Upper lobe of left lung (tissue), 6 donors: ENCODE data around the gene DLGAP1. TPM values are rescaled to one million over a fixed set of nuclear protein-coding genes. Genes with fewer than 3 reads are reported as not detected.
"Not testable (repeated sequence)": the region's sequence is repeated elsewhere in the genome, so short reads cannot be mapped to it uniquely, and the experiment has no call there.

Source experiments
- ATAC-seq, 2 donors: fragments of 200-7000 bp; cut with Tn5 transposase; one replicate each; pipeline ENCODE4 v1.9.1; 2022; ENCODE audit warnings: mild to moderate bottlenecking in 2 of 2, moderate library complexity in 2 of 2; ENCODE audit not compliant: low FRiP score in 2 of 2
- DNase-seq, 2 donors: peaks; one replicate each; pipeline ENCODE4 v3.0.0-alpha.2; 2019 to 2020
- H3K27ac ChIP-seq, 4 donors: fragments of 200-600 bp; sonication (generic); one replicate each; pipeline ENCODE4 v1.5.1; 2016 to 2019
- H3K27me3 ChIP-seq, 4 donors: fragments of 200-600 bp; sonication (generic); one replicate each; pipeline ENCODE4 v1.5.1; 2017 to 2019
- H3K36me3 ChIP-seq, 4 donors: fragments of 200-600 bp; sonication (generic); one replicate each; pipeline ENCODE4 v1.5.1; 2016 to 2019
- H3K4me1 ChIP-seq, 4 donors: fragments of 200-600 bp; sonication (generic); one replicate each; pipeline ENCODE4 v1.5.1; 2018 to 2019
- H3K4me3 ChIP-seq, 4 donors: fragments of 200-600 bp; sonication (generic); one replicate each; pipeline ENCODE4 v1.5.1; 2017 to 2019; ENCODE audit warnings: mild to moderate bottlenecking in 2 of 4, moderate library complexity in 1 of 4
- H3K9me3 ChIP-seq, 4 donors: fragments of 200-600 bp; sonication (generic); one replicate each; pipeline ENCODE4 v1.5.1; 2018 to 2019
- CTCF ChIP-seq, 6 experiments: fragments of 450-650 bp in 4 of 6; fragments of 200-600 bp in 2 of 6; sonication (generic) in 2 of 6; IDR thresholded peaks; one replicate each; pipeline ENCODE4 v1.5.1; 2016 to 2019; ENCODE audit warnings: antibody characterized with exemption in 6 of 6
- EP300 ChIP-seq, 4 donors: sonication (generic); formaldehyde crosslinking; IDR thresholded peaks; one replicate each; pipeline ENCODE4 v1.5.1; 2017; ENCODE audit warnings: antibody characterized with exemption in 4 of 4, control low read depth in 2 of 4
- POLR2A ChIP-seq, 4 donors: fragments of 450-650 bp; IDR thresholded peaks; one replicate each; pipeline ENCODE4 v1.5.1; 2016 to 2017; ENCODE audit warnings: antibody characterized with exemption in 4 of 4, mild to moderate bottlenecking in 2 of 4
- POLR2AphosphoS5 ChIP-seq, 2 donors: sonication (generic); formaldehyde crosslinking; IDR thresholded peaks; one replicate each; pipeline ENCODE4 v1.5.1; 2017; ENCODE audit warnings: antibody characterized with exemption in 2 of 2
- WGBS, 2 donors: methylation state at CpG; one replicate each; pipeline ENCODE4 v1.1.5; 2017 to 2018; 5-methylcytosine and 5-hydroxymethylcytosine counted together
- total RNA-seq, 6 donors: library from RNA; depleted of rRNA in 4 of 6; stranded (reverse); fragments of >200 nt in 4 of 6; gene quantifications; one replicate each; pipeline versions ENCODE4 v1.1.0 to v1.2.1, GENCODE V29; 2016 to 2021
- donor health status: DM: no; HTN: no; CAD: no; lungs with moderate emphysema.
- donor health status: DM: no; HTN: yes; CAD: no; lungs with severe emphysema.

DLGAP1 gene
- total RNA-seq, 6 donors from 2014 or later = 2.1 to 4.6 (median 3.6) TPM

- Histone ChIP-seq H3K27me3 (no peaks in the 10 kb centered on the region), H3K9me3 (no peaks in the 10 kb centered on the region), H3K27ac (peak overlapping the region in 2 of 4 donors; percentile 92 to 97), H3K4me1 (peaks cover 25 to 37% (median 27%) of the 10 kb centered on the region in 4 donors), H3K36me3 (no peaks in the 10 kb centered on the region), H3K4me3 (no peak overlapping the region)
- 87 to 92% methylated on average over 8 of the region's 8 CpGs for WGBS, 2 donors
- DNase-seq (no peak), ATAC-seq (no peak)
- TF ChIP-seq POLR2AphosphoS5 (IDR thresholded peaks at IDR 0.05) = no peak
- no peak for TF ChIP-seq CTCF (IDR thresholded peaks at IDR 0.05)
Measured at GRCh38 chr18:3607309-3608098, 847.6 kb downstream of the DLGAP1 start.

DNA sequence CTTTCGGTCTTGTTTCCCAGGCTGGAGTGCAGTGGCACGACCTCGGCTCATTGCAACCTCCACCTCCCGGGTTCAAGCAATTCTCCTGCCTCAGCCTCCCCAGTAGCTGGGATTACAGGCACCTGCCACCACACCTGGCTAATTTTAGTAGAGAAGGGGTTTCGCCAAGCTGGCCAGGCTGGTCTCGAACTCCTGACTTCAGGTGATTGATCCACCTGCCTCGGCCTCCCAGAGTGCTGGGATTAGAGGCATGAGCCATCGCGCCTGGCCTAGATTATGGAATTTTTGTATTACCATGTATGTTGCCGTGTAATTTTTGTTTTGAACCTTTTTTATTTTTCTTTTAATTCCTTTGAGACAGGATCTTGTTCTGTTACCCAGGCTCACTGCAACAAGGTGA is 848.2 kb downstream of the DLGAP1 start:
- H3K27ac ChIP-seq = peak overlapping the region in 3 of 4 donors; percentile 92 to 97 (median 92)
- peaks cover 25 to 37% (median 30%) of the 10 kb centered on the region in 4 donors for H3K4me1 ChIP-seq
- H3K4me3 ChIP-seq, H3K36me3 ChIP-seq, H3K27me3 ChIP-seq, ATAC-seq, DNase-seq, H3K9me3 ChIP-seq: not testable (repeated sequence)
- WGBS, 2 donors = 88 to 89% methylated on average over 10 of the region's 10 CpGs

DNA sequence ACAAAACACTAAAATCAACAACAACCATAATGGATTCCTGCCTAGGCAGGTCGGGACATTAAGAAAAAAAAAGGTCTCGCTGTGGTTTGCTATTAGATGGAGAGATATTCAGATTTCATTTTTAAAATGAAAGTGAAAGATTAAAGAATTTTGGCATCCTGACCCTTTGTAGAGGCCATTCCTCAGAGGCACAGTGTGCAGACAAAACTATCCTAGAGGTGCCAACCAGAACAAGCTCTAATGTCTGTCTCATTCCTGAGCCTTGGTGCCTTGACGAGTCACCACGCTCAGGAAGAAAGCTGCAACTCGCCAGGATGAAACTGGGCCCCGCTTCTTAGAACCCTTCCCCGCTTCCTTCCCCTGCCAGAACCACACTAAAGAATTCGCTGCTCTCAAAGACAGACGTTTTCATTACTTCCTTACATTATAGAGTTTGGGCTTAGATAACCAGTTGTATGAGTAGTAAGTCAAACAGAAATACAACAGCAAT is 849.1 kb downstream of the DLGAP1 start:
- TF ChIP-seq POLR2A (IDR thresholded peaks at IDR 0.05) (no peak), EP300 (IDR thresholded peaks at IDR 0.05) (no peak), POLR2AphosphoS5 (IDR thresholded peaks at IDR 0.05) (peak in 1 of 2 donors; percentile 14)
- DNase-seq = peak in 1 of 2 donors; percentile 47
- H3K4me3 ChIP-seq = peak overlapping the region in 3 of 4 donors; percentile 24 to 49 (median 36)
- H3K27me3 ChIP-seq = no peaks in the 10 kb centered on the region
- H3K36me3 ChIP-seq = no peaks in the 10 kb centered on the region
- WGBS, 2 donors = 4 to 9% methylated on average over 9 of the region's 9 CpGs
- peak in 1 of 2 donors; percentile 17 for ATAC-seq
- H3K27ac ChIP-seq = peak overlapping the region; percentile 88 to 97 (median 92)
- peaks cover 25 to 37% (median 31%) of the 10 kb centered on the region in 4 donors for H3K4me1 ChIP-seq
- no peaks in the 10 kb centered on the region for H3K9me3 ChIP-seq

GRCh38 chr18:3605486-3605952 is 849.6 kb downstream of the DLGAP1 start:
- Histone ChIP-seq H3K9me3 (no peaks in the 10 kb centered on the region), H3K27me3 (no peaks in the 10 kb centered on the region), H3K4me3 (peak overlapping the region in 3 of 4 donors; percentile 24 to 49 (median 45)), H3K36me3 (no peaks in the 10 kb centered on the region), H3K4me1 (peaks cover 25 to 37% (median 31%) of the 10 kb centered on the region in 4 donors), H3K27ac (peak overlapping the region; percentile 88 to 97 (median 92))
- no peak for ATAC-seq
- WGBS, 2 donors = 7 to 10% methylated on average over 5 of the region's 5 CpGs
- TF ChIP-seq CTCF (IDR thresholded peaks at IDR 0.05) (no peak), EP300 (IDR thresholded peaks at IDR 0.05) (no peak), POLR2A (IDR thresholded peaks at IDR 0.05) (no peak), POLR2AphosphoS5 (IDR thresholded peaks at IDR 0.05) (no peak)
- no peak for DNase-seq

- peak; percentile 58 to 77 for ATAC-seq
- Histone ChIP-seq H3K9me3 (no peaks in the 10 kb centered on the region), H3K36me3 (no peaks in the 10 kb centered on the region), H3K27me3 (no peaks in the 10 kb centered on the region), H3K4me3 (peak overlapping the region in 3 of 4 donors; percentile 24 to 49 (median 45)), H3K27ac (peak overlapping the region; percentile 88 to 97 (median 92)), H3K4me1 (peaks cover 25 to 37% (median 31%) of the 10 kb centered on the region in 4 donors)
- TF ChIP-seq EP300 (IDR thresholded peaks at IDR 0.05) (peak in 2 of 4 donors; percentile 33 to 85), POLR2AphosphoS5 (IDR thresholded peaks at IDR 0.05) (peak; percentile 38 to 83), POLR2A (IDR thresholded peaks at IDR 0.05) (peak in 2 of 4 donors; percentile 23 to 53), CTCF (IDR thresholded peaks at IDR 0.05) (no peak)
- 2 to 3% methylated on average over 12 of the region's 12 CpGs for WGBS, 2 donors
- no peak for DNase-seq
Measured at GRCh38 chr18:3604498-3605408, 850.4 kb downstream of the DLGAP1 start.
